ENCODE measurements around the gene BIRC7.

DNA sequence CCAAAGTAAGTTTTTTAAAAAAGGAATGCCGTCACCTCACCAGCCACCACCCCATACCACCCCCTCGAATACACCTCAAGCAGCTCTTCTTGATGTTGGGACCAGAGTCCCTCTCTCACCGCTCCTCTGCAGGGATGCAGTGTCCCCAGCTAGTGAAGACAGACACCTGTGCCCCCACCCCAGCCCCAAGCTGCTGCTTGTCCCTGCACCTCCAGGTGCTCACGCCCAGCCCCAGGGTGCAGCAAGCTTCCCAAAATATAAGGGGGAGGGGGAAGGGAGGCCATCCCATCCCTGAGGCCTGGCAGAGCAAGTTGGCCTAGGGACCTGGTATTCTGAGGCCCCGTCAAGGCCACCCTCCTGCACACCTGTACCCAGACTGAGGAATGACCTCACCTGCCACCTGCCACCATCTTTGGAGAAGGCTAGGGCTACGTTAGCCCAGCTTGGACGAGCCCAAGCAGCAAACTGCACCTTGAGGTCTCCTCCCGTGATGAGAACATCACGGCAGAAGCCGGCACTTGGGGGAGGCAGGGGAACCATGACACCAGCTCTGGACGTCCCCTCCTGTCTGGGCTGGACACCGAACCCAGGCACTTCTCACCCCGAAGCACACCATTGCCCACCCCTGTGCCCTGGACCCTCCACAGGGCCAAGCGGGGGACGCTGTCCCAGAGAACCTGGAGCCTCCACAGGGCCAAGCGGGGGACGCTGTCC is 45.7 kb upstream of the BIRC7 start:
- TF ChIP-seq, protein P1, sequence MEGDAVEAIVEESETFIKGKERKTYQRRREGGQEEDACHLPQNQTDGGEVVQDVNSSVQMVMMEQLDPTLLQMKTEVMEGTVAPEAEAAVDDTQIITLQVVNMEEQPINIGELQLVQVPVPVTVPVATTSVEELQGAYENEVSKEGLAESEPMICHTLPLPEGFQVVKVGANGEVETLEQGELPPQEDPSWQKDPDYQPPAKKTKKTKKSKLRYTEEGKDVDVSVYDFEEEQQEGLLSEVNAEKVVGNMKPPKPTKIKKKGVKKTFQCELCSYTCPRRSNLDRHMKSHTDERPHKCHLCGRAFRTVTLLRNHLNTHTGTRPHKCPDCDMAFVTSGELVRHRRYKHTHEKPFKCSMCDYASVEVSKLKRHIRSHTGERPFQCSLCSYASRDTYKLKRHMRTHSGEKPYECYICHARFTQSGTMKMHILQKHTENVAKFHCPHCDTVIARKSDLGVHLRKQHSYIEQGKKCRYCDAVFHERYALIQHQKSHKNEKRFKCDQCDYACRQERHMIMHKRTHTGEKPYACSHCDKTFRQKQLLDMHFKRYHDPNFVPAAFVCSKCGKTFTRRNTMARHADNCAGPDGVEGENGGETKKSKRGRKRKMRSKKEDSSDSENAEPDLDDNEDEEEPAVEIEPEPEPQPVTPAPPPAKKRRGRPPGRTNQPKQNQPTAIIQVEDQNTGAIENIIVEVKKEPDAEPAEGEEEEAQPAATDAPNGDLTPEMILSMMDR (IDR thresholded peaks at IDR 0.05) = no peak
- TF ChIP-seq POLR2A (IDR thresholded peaks at IDR 0.05) = no peak
